NOMO-1 (cell line): ENCODE data around the gene PCP4L1.
A peak's percentile ranks its signal among the peaks of the same experiment; 100 is the strongest.
"Not testable (repeated sequence)": the region's sequence is repeated elsewhere in the genome, so short reads cannot be mapped to it uniquely, and the experiment has no call there.

ENCODE experiments used
- DNase-seq, 2 experiments: peaks; one replicate each; lab custom pipeline; 2025; ENCODE audit not compliant: unreplicated experiment in 2 of 2; lab: John Stamatoyannopoulos, UW

PCP4L1 gene

GRCh38 chr1:161311595-161312181, 53.1 kb downstream of the PCP4L1 start:
- DNase-seq, result no peak

- DNase-seq, result peak; percentile 15 to 25
Measured at GRCh38 chr1:161313554-161314200, 55.1 kb downstream of the PCP4L1 start.

- peak; percentile 82 to 87 for DNase-seq
Measured at GRCh38 chr1:161314201-161314981, 55.8 kb downstream of the PCP4L1 start, which contains the start of gene SDHC. Gene SDHC, plus strand, starts transcription at chr1:161314381. Its CDS starts 25 bp downstream, at chr1:161314406.

- not testable (repeated sequence) for DNase-seq
Measured at GRCh38 chr1:161315841-161316674, 57.5 kb downstream of the PCP4L1 start.

GRCh38 chr1:161324020-161324419, 65.5 kb downstream of the PCP4L1 start:
- DNase-seq, result no peak

- no peak for DNase-seq
Measured at GRCh38 chr1:161330346-161330745, 71.8 kb downstream of the PCP4L1 start.

- DNase-seq, result no peak
Measured at GRCh38 chr1:161333166-161333565, 74.6 kb downstream of the PCP4L1 start.
